ENCODE results near the gene COL23A1. TPM values are rescaled to one million over a fixed set of nuclear protein-coding genes. Genes with fewer than 3 reads are reported as not detected.

Gene COL23A1
- total RNA-seq, 1 donor from 2014 or later: 4.3 TPM

DNA sequence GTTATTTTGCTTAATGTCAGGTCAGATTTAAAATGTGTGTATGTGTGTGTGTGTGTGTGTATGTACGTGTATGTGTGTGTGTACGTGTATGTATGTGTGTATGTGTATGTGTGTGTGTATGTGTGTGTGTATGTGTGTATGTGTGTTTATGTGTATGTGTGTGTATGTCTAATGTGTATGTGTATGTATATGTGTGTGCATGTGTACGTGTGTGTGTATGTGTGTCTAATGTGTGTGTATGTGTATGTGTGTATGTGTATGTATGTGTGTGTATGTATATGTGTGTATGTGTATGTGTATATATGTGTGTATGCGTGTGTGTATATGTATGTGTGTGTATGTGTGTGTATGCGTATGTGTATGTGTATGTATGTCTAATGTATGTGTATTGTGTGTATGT, 232.5 kb downstream of the COL23A1 start:
- Histone ChIP-seq H3K36me3 (no peaks in the 10 kb centered on the region), H3K4me1 (peaks cover 0 to 9% of the 10 kb centered on the region in 2 donors), H3K9me3 (no peaks in the 10 kb centered on the region), H3K27me3 (no peaks in the 10 kb centered on the region), H3K4me3 (no peak overlapping the region), H3K27ac (no peak overlapping the region)
- TF ChIP-seq, protein P1, sequence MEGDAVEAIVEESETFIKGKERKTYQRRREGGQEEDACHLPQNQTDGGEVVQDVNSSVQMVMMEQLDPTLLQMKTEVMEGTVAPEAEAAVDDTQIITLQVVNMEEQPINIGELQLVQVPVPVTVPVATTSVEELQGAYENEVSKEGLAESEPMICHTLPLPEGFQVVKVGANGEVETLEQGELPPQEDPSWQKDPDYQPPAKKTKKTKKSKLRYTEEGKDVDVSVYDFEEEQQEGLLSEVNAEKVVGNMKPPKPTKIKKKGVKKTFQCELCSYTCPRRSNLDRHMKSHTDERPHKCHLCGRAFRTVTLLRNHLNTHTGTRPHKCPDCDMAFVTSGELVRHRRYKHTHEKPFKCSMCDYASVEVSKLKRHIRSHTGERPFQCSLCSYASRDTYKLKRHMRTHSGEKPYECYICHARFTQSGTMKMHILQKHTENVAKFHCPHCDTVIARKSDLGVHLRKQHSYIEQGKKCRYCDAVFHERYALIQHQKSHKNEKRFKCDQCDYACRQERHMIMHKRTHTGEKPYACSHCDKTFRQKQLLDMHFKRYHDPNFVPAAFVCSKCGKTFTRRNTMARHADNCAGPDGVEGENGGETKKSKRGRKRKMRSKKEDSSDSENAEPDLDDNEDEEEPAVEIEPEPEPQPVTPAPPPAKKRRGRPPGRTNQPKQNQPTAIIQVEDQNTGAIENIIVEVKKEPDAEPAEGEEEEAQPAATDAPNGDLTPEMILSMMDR (IDR thresholded peaks at IDR 0.05): no peak
- no peak for DNase-seq (ENCODE audit: low spot score in 2 of 2)
- intact Hi-C loops (cut with DNase I): no loop called here

DNA sequence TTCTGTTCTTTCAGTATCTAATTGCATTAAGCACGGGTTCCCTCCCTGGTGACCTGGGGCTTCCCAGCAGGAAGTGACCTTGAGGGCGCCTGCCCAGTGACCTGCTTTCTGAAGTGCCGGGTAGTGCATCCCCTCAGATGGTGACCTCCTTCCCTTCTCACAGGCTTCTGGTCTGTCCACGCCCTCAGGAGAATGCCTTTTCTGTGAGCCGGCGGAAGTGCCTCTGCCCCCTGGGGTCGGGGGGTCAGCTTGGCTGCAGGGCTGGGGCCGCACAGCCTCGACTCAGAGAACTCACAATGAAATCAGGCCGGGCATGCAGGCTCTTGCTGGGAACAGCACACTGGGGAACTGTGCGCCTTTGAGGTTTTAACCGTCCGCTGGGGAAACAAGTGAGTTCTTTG, 233.1 kb downstream of the COL23A1 start:
- no peaks in the 10 kb centered on the region for H3K27me3 ChIP-seq
- no peaks in the 10 kb centered on the region for H3K9me3 ChIP-seq
- intact Hi-C loops (cut with DNase I): no loop called here
- TF ChIP-seq, protein P1 (IDR thresholded peaks at IDR 0.05): no peak
- peaks cover 0 to 9% of the 10 kb centered on the region in 2 donors for H3K4me1 ChIP-seq
- no peak for DNase-seq (ENCODE audit: low spot score in 2 of 2)
- H3K27ac ChIP-seq: no peak overlapping the region
- H3K36me3 ChIP-seq: no peaks in the 10 kb centered on the region
- H3K4me3 ChIP-seq: no peak overlapping the region

DNA sequence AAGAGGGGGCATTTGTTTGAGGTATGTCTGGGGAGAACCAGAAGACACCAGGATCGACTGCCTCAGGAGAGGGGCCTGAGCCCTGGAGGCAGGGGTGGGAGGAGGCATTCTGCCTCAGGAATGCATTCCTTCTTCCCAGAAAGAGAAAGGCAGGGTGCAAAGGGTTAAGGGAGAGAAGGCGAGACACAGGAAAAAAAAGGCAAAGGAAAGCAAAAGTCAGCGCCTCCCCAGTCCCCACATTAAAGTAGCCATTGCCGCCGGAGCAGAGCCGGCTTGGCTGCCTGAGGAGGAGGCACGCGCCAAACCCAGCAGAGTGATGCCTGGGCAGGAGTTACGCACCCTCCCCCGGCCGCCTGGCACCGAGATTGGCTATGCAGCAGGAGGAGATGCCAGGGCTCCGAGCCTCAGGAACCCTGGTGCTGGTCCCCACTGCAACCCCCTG, 233.7 kb downstream of the COL23A1 start:
- DNase-seq (ENCODE audit: low spot score in 2 of 2): no peak
- H3K27me3 ChIP-seq: no peaks in the 10 kb centered on the region
- H3K27ac ChIP-seq: no peak overlapping the region
- no peaks in the 10 kb centered on the region for H3K36me3 ChIP-seq
- H3K4me1 ChIP-seq: peaks cover 0 to 9% of the 10 kb centered on the region in 2 donors
- H3K9me3 ChIP-seq: no peaks in the 10 kb centered on the region
- H3K4me3 ChIP-seq: peak overlapping the region; percentile 8 to 26
- TF ChIP-seq, protein P1 (IDR thresholded peaks at IDR 0.05): no peak
- intact Hi-C loops (cut with DNase I): no loop called here

DNA sequence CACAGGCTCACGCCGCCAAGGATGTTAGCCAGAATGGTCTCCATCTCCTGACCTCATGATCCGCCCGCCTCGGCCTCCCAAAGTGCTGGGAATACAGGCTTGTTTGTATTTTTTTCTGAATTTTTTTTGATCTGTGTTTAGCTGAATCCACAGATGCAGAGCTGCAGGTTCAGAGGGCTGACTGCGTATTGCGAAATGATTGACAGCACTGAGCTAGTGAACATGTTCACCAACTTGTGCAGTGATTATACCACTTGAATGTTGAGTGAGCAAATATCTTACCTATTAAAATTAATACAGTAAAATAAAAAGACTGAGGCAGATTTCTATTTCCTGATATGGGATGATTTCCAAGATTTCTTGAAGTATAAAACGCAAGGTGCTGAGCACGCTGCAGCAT, 234.5 kb downstream of the COL23A1 start:
- TF ChIP-seq, protein P1 (IDR thresholded peaks at IDR 0.05): no peak
- no peak for DNase-seq (ENCODE audit: low spot score in 2 of 2)
- no peaks in the 10 kb centered on the region for H3K27me3 ChIP-seq

DNA sequence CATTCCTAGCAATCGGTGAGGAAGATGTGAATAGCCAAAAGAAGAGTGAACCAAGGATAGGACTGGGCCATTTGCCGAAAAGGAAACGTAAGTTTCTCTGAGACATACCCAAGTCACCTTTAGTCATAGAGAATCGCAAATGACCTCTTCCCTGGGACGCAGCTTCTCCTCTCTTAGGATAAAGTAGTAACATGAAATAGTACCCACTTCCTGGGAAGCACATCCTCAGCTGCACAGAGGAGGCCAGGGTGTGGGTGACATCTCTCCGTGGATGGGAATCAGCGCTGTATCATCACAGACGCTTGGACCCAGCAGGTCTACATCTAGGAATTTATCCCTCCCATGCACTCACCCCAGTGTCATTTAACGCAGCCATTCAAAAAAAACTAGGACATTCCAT, 236.7 kb downstream of the COL23A1 start:
- DNase-seq (ENCODE audit: low spot score in 2 of 2): no peak
- H3K36me3 ChIP-seq: no peaks in the 10 kb centered on the region
- no peaks in the 10 kb centered on the region for H3K27me3 ChIP-seq
- TF ChIP-seq, protein P1 (IDR thresholded peaks at IDR 0.05): no peak
- intact Hi-C loops (cut with DNase I): no loop called here
- no peak overlapping the region for H3K4me3 ChIP-seq
- H3K9me3 ChIP-seq: no peaks in the 10 kb centered on the region
- H3K27ac ChIP-seq: no peak overlapping the region
- H3K4me1 ChIP-seq: peaks cover 0 to 9% of the 10 kb centered on the region in 2 donors

More for the DNA sequence above, 234.5 kb downstream of the COL23A1 start:
- Histone ChIP-seq H3K9me3 (no peaks in the 10 kb centered on the region), H3K4me1 (peaks cover 0 to 9% of the 10 kb centered on the region in 2 donors), H3K27ac (no peak overlapping the region), H3K4me3 (no peak overlapping the region), H3K36me3 (no peaks in the 10 kb centered on the region)
- intact Hi-C loops (cut with DNase I): no loop called here

DNA sequence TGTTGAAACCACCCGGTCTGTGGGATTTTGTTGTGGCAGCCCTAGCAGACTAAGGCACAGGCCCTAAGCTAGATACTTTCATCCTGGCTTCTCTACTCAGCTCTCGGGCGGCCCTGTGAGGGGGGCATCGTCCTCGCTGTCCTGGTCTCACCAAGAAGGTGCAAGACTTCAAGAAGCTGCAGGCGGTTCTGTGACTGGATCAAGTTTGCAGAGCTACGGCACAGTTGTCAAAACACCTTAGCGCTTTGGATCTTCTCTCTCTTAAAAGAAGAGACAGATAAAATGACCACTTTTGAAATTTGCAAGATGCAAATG, 238.2 kb downstream of the COL23A1 start:
- intact Hi-C loops (cut with DNase I): no loop called here
- no peak for DNase-seq (ENCODE audit: low spot score in 2 of 2)
- TF ChIP-seq, protein P1 (IDR thresholded peaks at IDR 0.05): no peak
- H3K36me3 ChIP-seq: no peaks in the 10 kb centered on the region
- no peak overlapping the region for H3K27ac ChIP-seq
- H3K27me3 ChIP-seq: no peaks in the 10 kb centered on the region
- no peak overlapping the region for H3K4me3 ChIP-seq
- H3K9me3 ChIP-seq: no peaks in the 10 kb centered on the region
- H3K4me1 ChIP-seq: peaks cover 0 to 7% of the 10 kb centered on the region in 2 donors

Data from ascending aorta (tissue), 2 donors.